Liver (tissue), 9 donors: ENCODE measurements around the gene PRKCH. TPM values are rescaled to one million over a fixed set of nuclear protein-coding genes. Genes with fewer than 3 reads are reported as not detected.

Source experiments
- DNase-seq: peaks from one replicate; pipeline ENCODE4 v3.0.0-alpha.2; 2017; ENCODE audit warnings: low spot score
- H3K27ac ChIP-seq, 2 donors: one replicate each; pipeline ENCODE4 v1.7.0; 2013; ENCODE audit warnings: inconsistent platforms in 2 of 2, low read length in 2 of 2, control low read depth in 1 of 2, low read depth in 1 of 2, mild to moderate bottlenecking in 1 of 2
- H3K27me3 ChIP-seq, 4 donors: one replicate each; pipeline versions ENCODE4 v1.6.1 to v1.7.0; 2013; ENCODE audit warnings: low read length in 3 of 4, inconsistent platforms in 1 of 4, mild to moderate bottlenecking in 1 of 4, moderate library complexity in 1 of 4; ENCODE audit not compliant: control insufficient read depth in 4 of 4, insufficient read depth in 4 of 4
- H3K36me3 ChIP-seq, 4 donors: one replicate each; pipeline versions ENCODE4 v1.6.1 to v1.7.0; 2013; ENCODE audit warnings: low read length in 3 of 4, mild to moderate bottlenecking in 3 of 4, low read depth in 1 of 4, moderate library complexity in 1 of 4; ENCODE audit not compliant: control insufficient read depth in 4 of 4, insufficient read depth in 3 of 4
- H3K4me1 ChIP-seq, 4 donors: one replicate each; pipeline versions ENCODE4 v1.6.1 to v1.7.0; 2013; ENCODE audit warnings: low read length in 3 of 4, mild to moderate bottlenecking in 3 of 4, moderate library complexity in 1 of 4; ENCODE audit not compliant: control insufficient read depth in 4 of 4, insufficient read depth in 4 of 4
- H3K4me3 ChIP-seq, 3 donors: one replicate each; pipeline versions ENCODE4 v1.6.1 to v1.7.0; 2013; ENCODE audit warnings: low read length in 3 of 3, control low read depth in 1 of 3, low read depth in 1 of 3, mild to moderate bottlenecking in 1 of 3
- H3K9ac ChIP-seq, 2 donors: one replicate each; pipeline ENCODE4 v1.7.0; 2013; ENCODE audit warnings: low read length in 2 of 2, mild to moderate bottlenecking in 2 of 2, moderate library complexity in 2 of 2, control low read depth in 1 of 2, low read depth in 1 of 2
- H3K9me3 ChIP-seq, 4 donors: one replicate each; pipeline versions ENCODE4 v1.6.1 to v1.7.0; 2013; ENCODE audit warnings: low read length in 3 of 4; ENCODE audit not compliant: control insufficient read depth in 4 of 4
- ATF3 ChIP-seq: IDR thresholded peaks from 2 replicates; pipeline ENCODE4 v1.6.1; 2016; ENCODE audit warnings: antibody characterized with exemption
- CTCF ChIP-seq: fragments of 150-350 bp; IDR thresholded peaks from 2 replicates; pipeline ENCODE4 v1.5.1; 2017; ENCODE audit warnings: improper control_type of control experiment, low read depth, low read length; ENCODE audit not compliant: missing input control
- EGR1 ChIP-seq, 2 donors: IDR thresholded peaks; 2 replicates each; pipeline ENCODE4 v1.6.1; 2016 to 2018; ENCODE audit warnings: antibody characterized with exemption in 2 of 2, low read depth in 2 of 2
- GABPA ChIP-seq, 2 donors: IDR thresholded peaks in 1 of 2; conservative IDR thresholded peaks in 1 of 2; 2 replicates each; pipeline ENCODE4 v1.6.1; 2016; ENCODE audit warnings: antibody characterized with exemption in 2 of 2, mild to moderate bottlenecking in 1 of 2, moderate library complexity in 1 of 2
- NR2F2 ChIP-seq: IDR thresholded peaks from 2 replicates; pipeline ENCODE4 v1.6.1; 2016; ENCODE audit warnings: antibody characterized with exemption
- RAD21 ChIP-seq, 2 donors: IDR thresholded peaks; 2 replicates each; pipeline ENCODE4 v1.6.1; 2016; ENCODE audit warnings: antibody characterized with exemption in 2 of 2, mild to moderate bottlenecking in 2 of 2
- SP1 ChIP-seq: IDR thresholded peaks from 2 replicates; pipeline ENCODE4 v1.6.1; 2018; ENCODE audit warnings: antibody characterized with exemption, mild to moderate bottlenecking
- WGBS: extraction: QIAGEN DNeasy Blood & Tissue Kit; methylation state at CpG from one replicate; pipeline ENCODE4 v1.1.7; 2013; 5-methylcytosine and 5-hydroxymethylcytosine counted together
- polyA plus RNA-seq, 2 donors: library from polyadenylated mRNA; stranded (reverse) in 1 of 2; unstranded in 1 of 2; fragments of 200-250 nt in 1 of 2; fragments of >200 nt in 1 of 2; fragmentation: Nextera tagmentation in 1 of 2; extraction: Ambion mirVana in 1 of 2; gene quantifications; one replicate each; pipeline versions ENCODE4 v1.2.1 to v1.2.3, GENCODE V29; 2013 to 2015
- total RNA-seq, 2 donors: library from RNA; depleted of rRNA; stranded (reverse); fragments of >200 nt; gene quantifications; one replicate each; pipeline ENCODE4 v1.2.3, GENCODE V29; 2014
- TF ChIP-seq, protein P1 (sequence below): IDR thresholded peaks from 2 replicates; pipeline ENCODE4 v1.6.1; 2016; ENCODE audit warnings: antibody characterized with exemption
- TF ChIP-seq, protein P2 (sequence below): IDR thresholded peaks from 2 replicates; pipeline ENCODE4 v1.6.1; 2016; ENCODE audit warnings: antibody characterized with exemption, mild to moderate bottlenecking
- donor health status: healthy.
- donor health status: healthy.
- donor health status: healthy.
- donor health status: healthy.
- donor health status: healthy.

PRKCH gene
- total and polyA plus RNA-seq, 4 donors, result 3.9 to 13.7 (median 7.0) TPM

DNA sequence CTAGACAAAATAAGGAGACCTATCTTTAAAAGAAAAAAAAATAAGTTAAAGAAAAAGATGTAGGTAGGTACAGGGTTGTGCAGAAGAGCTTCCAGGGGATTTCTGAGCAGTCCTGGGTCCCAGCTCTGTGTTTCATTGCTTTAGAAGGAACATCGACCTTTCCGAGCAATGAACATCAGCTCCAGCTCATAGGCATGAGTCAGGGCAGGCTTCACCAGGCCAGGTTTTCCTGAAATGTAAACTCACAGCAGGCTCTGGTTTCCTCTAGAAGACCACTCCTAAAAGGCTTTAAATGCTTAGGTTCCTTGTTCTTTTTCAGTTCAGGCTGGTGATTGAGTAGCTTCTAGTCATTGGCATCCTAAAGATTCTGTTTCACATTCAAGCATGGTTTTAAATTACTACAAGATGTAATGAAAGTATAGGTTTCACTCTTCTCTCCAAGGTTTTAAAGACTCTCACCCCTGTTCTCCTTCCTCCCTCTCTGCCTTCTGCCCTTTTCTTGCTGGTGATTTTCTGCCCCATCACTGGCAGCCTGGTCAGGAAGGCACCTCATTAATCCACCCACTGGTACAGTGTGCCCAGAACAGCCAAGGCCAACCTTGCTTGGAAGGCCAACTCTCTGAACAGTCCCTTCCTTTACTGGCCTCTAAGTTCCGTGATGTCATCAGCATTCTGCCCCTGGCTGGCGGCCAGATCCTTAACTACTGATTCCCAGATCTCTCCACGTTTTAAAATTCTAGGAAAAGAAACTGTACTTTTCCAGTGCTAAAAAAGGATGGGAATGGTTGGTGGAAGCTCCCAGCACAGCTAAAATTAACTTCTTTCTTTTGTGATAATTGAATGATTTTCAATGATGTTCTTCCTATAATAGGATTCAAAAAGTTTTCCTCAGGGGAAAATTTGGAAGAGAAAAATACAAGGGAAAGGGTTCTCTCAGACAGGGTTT, 264.5 kb downstream of the PRKCH start:
- WGBS, result 68% methylated on average over 5 of the region's 5 CpGs

GRCh38 chr14:61586544-61587055, 265.2 kb downstream of the PRKCH start:
- 84% methylated on average over 4 of the region's 4 CpGs for whole genome bisulfite sequencing
- no peak overlapping the region for H3K4me3 ChIP-seq
- no peak for TF ChIP-seq GABPA (IDR thresholded peaks at IDR 0.05 in 1 of 2, conservative IDR thresholded peaks at IDR 0.05 in 1 of 2)
- TF ChIP-seq, protein P1, sequence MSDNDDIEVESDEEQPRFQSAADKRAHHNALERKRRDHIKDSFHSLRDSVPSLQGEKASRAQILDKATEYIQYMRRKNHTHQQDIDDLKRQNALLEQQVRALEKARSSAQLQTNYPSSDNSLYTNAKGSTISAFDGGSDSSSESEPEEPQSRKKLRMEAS, result no peak
- TF ChIP-seq EGR1 (IDR thresholded peaks at IDR 0.05; ENCODE audit: low read depth in 2 of 2), result no peak
- TF ChIP-seq NR2F2, result no peak
- no peak for TF ChIP-seq RAD21 (IDR thresholded peaks at IDR 0.05)
- peaks cover 0 to 10% (median 2%) of the 10 kb centered on the region in 4 donors for H3K4me1 ChIP-seq
- no peaks in the 10 kb centered on the region for H3K36me3 ChIP-seq
- no peaks in the 10 kb centered on the region for H3K27me3 ChIP-seq
- no peak for DNase-seq
- no peak overlapping the region for H3K9ac ChIP-seq
- H3K9me3 ChIP-seq, result no peaks in the 10 kb centered on the region
- H3K27ac ChIP-seq, result peak overlapping the region in 1 of 2 donors; percentile 43

More for the DNA sequence above, 264.5 kb downstream of the PRKCH start:
- Histone ChIP-seq H3K36me3 (no peaks in the 10 kb centered on the region), H3K27me3 (no peaks in the 10 kb centered on the region), H3K4me1 (peaks cover 0 to 10% (median 2%) of the 10 kb centered on the region in 4 donors), H3K27ac (peak overlapping the region; percentile 7 to 43), H3K9ac (no peak overlapping the region), H3K9me3 (no peaks in the 10 kb centered on the region), H3K4me3 (no peak overlapping the region)
- DNase-seq, result no peak
- TF ChIP-seq RAD21 (IDR thresholded peaks at IDR 0.05) (peak; percentile 10), NR2F2 (peak; percentile 46), CTCF (no peak), SP1 (peak; percentile 37), ATF3 (no peak)
- TF ChIP-seq, protein P2, sequence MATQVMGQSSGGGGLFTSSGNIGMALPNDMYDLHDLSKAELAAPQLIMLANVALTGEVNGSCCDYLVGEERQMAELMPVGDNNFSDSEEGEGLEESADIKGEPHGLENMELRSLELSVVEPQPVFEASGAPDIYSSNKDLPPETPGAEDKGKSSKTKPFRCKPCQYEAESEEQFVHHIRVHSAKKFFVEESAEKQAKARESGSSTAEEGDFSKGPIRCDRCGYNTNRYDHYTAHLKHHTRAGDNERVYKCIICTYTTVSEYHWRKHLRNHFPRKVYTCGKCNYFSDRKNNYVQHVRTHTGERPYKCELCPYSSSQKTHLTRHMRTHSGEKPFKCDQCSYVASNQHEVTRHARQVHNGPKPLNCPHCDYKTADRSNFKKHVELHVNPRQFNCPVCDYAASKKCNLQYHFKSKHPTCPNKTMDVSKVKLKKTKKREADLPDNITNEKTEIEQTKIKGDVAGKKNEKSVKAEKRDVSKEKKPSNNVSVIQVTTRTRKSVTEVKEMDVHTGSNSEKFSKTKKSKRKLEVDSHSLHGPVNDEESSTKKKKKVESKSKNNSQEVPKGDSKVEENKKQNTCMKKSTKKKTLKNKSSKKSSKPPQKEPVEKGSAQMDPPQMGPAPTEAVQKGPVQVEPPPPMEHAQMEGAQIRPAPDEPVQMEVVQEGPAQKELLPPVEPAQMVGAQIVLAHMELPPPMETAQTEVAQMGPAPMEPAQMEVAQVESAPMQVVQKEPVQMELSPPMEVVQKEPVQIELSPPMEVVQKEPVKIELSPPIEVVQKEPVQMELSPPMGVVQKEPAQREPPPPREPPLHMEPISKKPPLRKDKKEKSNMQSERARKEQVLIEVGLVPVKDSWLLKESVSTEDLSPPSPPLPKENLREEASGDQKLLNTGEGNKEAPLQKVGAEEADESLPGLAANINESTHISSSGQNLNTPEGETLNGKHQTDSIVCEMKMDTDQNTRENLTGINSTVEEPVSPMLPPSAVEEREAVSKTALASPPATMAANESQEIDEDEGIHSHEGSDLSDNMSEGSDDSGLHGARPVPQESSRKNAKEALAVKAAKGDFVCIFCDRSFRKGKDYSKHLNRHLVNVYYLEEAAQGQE, result peak; percentile 56
